Skin epidermis (tissue), 12 donors: ENCODE data around the gene BRD9.
"Not testable (repeated sequence)": the region's sequence is repeated elsewhere in the genome, so short reads cannot be mapped to it uniquely, and the experiment has no call there.

Experiments
- H3K27ac ChIP-seq, 21 experiments: fragments of 200-600 bp; sonication (generic) in 11 of 21; one replicate each; pipeline ENCODE4 v1.5.0; 2020; ENCODE audit warnings: mild to moderate bottlenecking in 3 of 21, inconsistent platforms in 2 of 21, moderate library complexity in 2 of 21
- H3K4me3 ChIP-seq, 7 experiments: fragments of 200-600 bp; sonication (generic) in 2 of 7; one replicate each; pipeline ENCODE4 v1.5.0; 2020; ENCODE audit warnings: inconsistent platforms in 2 of 7, mild to moderate bottlenecking in 2 of 7, moderate library complexity in 1 of 7

The BRD9 gene

DNA sequence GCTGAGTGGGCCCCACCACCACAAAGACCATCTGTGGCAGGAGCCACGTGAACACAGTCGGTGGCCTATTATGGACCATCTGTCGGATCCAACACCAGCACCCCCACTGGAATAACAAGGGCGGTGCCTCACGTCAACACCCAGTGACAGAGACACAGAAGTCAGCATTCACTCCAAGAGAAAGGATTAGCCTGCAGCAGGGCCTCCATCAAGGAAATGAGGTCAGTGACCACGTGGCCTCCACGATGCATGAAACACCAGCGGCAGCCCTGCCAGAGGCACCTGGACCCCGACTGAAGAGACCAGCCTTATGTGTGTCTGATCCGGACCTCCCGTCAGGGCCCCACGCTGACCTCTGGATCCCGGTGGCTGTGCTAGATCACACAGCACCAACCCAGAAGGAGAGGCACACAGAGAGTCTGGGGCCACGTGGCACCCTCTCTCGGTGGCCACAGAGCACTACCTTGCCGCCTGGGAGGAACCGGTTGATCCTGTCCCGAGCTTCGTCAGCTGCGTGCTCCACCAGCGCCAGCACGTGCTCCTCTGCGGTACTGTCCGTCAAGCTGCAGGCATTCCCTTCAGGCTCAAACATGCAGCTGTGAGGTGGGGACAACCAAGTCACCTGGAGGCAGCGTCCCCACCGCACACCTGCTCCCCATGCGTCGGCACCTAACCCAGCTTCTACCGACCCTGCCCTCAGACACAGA is 9.0 kb downstream of the BRD9 start:
- no peak overlapping the region for H3K4me3 ChIP-seq
- H3K27ac ChIP-seq: no peak overlapping the region

DNA sequence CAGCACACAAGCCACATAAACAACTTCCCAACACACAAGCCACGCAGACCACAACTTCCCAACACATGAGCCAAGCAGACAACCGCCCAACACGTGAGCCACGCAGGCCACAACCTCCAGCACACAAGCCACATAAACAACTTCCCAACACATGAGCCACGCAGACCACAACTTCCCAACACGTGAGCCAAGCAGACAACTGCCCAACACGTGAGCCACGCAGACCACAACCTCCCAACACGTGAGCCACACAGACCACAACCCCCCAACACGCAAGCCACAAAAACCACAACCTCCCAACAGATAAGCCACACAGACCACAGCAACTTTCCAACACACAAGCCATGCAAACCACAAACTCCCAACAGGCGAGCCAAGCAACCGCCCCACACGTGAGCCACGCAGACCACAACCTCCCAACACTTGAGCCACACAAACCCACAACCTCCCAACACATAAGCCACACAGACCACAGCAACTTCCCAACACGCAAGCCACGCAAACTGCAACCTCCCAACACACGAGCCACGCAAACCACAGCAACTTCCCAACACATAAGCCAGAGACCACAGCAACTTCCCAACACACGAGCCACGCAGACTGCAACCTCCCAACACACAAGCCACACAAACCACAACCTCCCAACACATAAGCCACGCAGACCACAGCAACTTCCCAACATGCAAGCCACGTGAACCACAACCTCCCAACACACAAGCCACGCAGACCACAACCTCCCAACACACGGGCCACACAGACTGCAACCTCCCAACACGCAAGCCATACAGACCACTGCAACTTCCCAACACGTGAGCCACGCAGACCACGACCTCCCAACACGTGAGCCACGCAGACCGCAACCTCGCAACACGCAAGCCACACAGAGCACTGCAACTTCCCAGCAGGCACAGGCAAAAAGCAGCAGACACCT is 10.1 kb downstream of the BRD9 start:
- H3K27ac ChIP-seq: no peak overlapping the region
- no peak overlapping the region for H3K4me3 ChIP-seq

DNA sequence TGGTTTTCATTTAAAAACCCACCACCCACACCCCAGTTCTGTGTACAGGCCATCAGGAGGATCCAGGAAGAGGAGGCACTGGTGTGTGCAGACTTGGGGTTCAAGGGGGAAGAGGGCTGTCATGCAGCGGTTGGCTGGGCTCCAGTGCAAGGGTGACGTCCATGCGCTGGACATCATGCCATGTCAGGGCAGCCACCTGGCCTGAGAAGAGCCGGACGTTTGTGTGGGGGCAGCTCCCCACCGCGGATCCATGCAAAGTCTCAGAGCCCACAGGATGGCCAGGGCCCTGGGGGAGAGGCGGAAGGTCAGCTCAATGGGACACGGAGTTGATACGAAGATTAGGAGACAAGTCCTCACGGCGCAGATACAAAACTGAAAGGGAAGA is 11.1 kb downstream of the BRD9 start:
- Histone ChIP-seq H3K4me3 (no peak overlapping the region), H3K27ac (no peak overlapping the region)

DNA sequence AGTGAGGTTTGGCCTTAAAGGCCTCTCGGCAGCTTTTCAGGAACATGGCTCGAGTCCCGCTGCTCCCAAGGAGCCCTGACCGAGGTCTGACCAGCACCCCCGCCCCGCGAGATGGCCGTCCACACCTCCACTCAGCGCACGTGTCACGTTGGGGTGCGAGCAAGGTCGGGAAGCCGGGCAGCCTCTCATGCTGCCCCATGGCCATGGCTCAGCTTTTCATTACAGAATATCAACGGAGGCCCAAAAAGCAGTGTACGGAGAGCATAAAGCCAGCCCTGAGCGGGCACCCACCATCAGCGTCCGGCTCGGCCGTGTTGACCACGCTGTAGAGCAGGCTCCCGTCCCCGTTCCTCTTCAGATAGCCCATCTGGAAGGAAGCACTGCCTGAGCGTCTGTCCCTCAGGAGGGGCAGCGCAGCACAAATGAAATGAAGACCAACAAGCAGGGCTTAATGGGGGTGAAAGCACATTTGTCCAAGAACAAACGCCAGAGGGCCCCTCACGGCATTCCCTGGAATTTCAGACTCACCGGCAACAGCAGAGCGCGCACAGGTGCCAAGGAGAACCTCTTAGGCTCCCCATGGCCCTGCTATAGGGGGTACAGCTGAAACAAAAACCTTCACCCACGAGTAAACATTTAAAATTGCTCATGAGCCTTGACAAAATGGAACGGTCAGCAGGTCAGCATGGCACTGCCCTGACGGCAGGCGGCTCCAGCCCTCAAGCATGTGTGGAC is 11.6 kb downstream of the BRD9 start:
- no peak overlapping the region for H3K4me3 ChIP-seq
- no peak overlapping the region for H3K27ac ChIP-seq

DNA sequence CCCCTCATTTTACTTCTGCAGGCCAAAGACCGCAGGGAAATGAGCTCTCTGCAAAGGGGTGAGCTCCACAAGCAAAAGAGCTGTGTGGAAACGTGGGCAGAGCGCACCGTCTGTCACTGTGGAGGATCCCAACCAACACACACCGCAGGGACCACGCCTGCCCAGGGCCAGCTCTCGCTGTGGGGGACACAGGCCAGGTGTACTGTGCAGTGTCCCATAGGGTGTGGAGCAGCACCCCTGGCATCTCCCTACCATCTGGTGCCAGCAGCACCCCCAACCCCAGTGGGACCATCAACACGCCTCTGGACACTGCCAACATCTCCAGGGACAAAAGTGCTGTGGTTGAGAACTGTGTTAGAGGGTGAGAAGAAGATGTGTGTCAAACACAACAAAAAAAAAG is 13.9 kb downstream of the BRD9 start:
- not testable (repeated sequence) for H3K27ac ChIP-seq, H3K4me3 ChIP-seq

DNA sequence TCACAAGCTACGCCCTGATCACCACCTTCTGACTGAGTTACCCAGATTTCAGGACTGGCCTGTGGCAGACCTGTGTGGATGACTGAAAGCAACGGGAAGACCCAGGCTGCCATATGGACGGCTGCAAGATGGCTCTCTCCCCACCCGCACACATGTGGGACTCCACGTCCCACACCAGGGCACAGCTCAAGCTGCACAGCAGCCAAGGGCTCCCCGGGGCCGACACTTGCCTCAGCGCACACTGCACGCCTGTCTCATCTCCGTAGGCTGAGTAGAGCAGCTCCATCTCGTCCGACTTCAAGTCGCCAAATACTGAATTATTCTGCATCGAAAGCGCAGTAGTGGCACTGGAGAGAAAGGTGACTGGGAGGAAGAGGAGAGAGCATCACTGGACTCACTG is 14.5 kb downstream of the BRD9 start:
- H3K27ac ChIP-seq: no peak overlapping the region
- H3K4me3 ChIP-seq: no peak overlapping the region

DNA sequence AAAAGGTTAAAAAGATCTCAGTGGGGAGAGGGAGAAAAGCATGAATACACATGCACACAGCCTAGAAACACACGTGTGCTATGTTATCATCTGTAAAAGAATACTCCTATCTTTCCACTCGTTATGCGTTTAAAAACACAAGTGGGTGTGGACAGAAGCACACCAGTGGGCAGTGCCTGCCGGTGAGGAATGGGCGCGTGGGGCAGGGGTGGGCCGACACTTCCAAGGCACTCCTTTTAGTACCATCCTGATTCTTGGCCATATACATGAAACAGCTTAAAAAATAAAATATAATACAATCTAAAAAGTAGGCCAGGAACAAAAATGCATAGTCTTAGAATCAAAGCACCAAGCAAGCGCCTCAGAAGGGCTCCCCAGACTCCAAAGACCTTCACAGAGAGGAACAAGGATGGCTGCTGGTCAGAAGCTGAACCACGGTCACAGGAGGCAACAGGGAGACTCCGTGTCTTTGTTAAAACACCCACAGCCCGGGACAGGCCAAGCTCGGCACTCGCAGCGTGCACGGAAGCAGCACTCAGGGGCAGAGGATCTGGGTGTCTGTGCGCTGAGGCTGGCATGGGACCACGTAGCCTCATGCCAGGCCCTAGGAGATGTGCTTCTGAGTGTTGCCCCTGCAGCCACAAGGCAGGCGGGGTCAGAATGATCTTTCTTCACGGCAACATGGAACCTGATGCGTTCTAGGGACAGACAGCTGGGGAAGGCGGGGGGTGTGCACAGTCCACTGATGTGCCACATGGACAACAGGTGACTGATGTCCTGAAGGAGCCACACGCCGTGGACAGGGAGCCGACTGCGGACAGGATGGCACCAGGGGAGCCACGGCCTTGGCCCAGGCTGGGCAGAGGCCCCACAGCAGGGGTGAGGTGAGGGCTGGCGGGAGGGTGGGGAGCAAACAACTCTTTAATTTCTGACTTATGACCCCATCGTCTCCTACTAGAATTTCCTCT is 15.9 kb downstream of the BRD9 start:
- Histone ChIP-seq H3K4me3 (no peak overlapping the region), H3K27ac (no peak overlapping the region)

DNA sequence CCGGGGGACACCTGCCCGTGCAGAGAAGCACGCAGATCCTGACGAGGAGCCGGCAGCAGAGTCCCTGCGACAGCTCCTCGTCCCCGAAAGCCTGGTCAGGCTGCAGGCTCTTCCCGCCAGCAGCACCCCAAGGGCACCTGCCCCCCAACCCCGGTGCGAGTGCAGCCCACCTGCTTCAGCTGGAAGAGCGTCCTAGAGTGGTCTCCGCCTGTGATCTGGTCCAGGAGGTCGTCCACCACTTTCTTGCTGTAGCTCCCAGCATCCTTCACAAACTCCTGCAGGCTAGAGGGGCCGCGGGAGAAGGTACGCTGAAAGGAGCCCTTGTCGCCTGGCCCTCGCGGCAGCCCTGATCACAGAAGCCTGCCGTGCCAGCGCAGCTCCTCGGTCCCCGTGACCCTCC is 16.7 kb downstream of the BRD9 start:
- Histone ChIP-seq H3K27ac (no peak overlapping the region), H3K4me3 (no peak overlapping the region)

DNA sequence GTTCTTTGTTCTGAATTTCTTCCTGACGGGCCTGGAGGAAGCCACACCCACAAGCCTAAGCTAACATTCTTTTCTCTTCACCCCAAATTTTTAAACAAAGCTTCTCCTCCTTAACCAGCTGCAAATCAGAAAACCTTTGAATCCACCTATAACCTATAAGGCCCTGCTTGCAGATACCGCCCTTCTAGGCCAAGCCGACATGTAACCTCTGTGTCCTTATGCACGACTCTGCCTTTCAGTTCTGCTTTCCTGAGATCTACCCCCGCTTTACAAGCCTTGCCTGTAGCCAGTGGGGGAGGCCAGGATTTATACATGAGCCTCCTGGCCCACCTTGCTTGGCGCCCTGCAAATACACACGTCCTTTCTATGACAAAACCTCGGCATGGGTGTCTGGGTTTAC is 19.3 kb downstream of the BRD9 start:
- Histone ChIP-seq H3K27ac (no peak overlapping the region), H3K4me3 (no peak overlapping the region)

DNA sequence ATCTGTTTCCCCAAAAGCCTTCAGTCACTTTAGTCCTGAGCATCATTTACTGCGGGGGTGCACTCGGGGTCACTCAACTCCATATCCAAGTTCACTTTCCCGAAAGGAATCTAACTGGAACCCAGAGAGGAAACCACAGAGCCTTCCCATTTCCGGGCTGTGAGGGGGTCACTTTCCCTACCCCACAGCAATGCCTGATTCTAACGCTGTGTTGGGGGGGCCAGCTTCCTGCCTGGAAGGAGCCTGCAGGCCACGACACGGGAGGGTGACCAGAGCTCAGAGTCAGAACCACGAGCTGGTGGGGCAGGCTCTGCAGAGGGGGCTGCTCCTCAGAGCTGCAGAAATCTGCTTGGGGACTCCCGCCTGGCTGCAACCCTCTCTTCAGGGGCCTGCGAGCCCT is 20.3 kb downstream of the BRD9 start:
- Histone ChIP-seq H3K27ac (no peak overlapping the region), H3K4me3 (no peak overlapping the region)

DNA sequence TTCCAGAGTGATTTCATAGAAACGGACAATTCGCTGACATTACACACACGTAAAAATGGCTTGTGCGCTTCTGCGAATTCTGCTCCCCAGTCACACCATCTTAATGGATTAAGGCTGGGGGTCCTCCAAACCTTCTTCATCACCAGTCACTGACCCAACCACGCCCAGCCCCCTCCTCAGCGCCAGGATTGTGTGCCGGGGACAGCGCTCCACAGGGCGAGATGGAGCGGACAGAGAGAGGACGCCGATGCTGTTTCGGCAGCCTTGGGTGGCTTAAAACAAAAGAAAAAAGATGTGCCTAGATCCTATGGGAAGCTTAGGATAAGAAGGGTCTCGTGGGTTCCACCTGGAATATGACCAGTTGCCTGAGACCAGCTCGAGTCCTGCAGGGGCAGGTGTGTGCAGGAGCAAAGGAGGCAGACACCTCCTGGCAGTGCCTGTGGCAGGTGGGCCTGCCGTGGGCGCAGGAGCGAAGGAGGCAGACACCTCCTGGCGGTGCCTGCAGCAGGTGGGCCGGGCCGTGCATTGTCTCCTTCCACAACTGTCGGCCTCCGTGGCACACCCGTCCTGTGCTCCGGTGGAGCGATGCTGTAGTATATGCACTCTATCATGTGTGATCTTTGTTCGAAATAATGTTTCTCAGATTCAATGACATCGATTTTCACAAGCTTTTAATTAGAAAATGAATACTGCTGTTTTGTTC is 20.9 kb downstream of the BRD9 start:
- H3K27ac ChIP-seq: no peak overlapping the region
- no peak overlapping the region for H3K4me3 ChIP-seq

DNA sequence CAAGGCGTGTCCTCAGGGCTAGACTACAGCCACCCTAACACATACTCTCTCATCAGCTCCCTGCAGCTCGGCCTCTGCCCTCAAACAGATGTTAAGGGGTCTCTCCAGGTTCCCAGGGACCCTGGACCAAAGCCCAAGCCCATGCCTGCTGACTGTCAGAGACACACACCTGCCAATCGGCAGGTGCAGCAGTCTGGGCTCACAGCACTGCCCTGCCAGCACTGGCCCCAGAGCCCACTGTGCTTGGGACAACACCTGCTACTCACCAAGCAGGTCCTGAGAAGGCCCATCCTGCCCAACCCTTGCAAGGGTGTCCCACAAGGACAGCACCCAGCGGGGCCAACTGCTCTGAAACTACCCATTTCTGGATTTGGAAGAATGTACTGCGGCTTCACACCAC is 21.6 kb downstream of the BRD9 start:
- no peak overlapping the region for H3K4me3 ChIP-seq
- H3K27ac ChIP-seq: no peak overlapping the region

DNA sequence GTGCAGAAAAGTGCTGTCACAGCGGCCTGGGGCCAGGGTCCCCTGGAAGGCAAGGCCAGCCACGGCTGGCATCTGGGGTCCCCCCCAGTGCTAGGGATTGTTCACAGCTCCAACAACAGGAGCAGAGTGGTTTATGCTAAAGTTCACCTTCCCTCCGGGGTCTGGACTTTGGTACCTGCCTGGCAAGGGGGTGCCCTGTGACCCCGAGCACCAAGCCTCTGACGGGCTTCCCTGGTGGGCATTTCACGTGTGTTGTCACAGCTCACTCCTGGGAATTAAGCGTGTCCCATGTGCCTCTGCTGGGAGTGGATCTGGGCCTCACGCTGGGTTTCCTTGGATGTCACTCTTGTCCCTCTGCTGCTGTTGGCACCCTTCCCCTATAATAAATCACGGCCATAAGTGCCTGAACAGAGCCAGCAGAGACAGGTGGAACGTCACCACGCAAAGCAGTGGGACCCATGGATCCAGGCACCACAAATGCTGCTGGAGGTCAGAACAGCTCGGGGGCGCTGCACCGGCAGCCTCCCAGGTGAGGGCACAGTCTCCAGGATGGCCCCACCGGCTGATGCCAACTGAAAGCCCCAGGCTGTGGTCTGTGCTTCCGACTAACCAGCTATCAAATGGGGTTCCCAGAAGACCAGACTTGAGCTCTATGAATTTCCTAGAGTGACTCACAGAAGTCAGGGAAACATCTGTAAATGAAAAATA is 24.0 kb downstream of the BRD9 start:
- no peak overlapping the region for H3K27ac ChIP-seq

DNA sequence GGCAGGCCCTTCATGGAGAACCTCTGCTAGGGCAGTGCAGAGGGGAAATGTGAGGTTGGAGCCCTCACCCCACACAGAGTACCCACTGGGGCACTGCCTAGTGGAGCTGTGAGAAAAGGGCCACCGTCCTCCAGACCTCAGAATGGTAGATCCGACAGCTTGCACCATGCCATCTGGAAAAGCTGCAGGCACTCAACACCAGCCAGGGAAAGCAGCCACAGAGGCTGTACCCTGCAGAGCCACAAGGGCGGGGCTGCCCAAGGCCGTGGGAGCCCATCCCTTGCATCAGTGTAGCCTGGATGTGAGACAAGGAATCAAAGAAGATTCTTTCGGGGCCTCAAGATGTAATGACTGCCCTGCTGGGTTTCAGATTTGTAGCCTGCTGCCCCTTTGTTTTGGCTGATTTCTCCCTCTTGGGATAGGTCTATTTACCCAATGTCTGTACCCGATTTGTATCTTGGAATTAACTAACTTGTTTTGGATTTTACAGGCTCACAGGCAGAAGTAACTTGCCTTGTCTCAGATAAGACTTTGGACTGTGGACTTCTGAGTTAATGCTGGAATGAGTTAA is 25.2 kb downstream of the BRD9 start:
- Histone ChIP-seq H3K4me3 (no peak overlapping the region), H3K27ac (no peak overlapping the region)

More for the DNA sequence above, 24.0 kb downstream of the BRD9 start:
- H3K4me3 ChIP-seq: no peak overlapping the region

DNA sequence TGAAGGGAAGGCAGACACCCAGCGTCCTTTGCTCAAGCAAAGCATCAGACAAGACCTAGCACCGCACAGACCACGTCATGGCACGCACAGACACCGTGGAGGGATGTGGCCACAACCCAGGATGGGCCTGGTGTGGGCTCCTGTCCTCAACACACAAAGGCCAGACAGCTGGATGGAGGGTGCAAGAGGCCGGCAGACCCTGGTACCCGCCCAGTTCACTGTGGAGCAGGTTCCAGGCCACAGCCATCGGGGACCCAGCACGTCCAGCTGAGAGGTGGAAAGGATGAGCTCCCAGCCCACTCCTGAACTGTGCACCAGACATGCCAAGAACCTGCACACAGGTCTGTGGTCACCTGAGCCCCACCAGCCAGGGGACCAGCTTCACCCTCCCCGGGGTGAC is 26.8 kb downstream of the BRD9 start:
- no peak overlapping the region for H3K4me3 ChIP-seq

DNA sequence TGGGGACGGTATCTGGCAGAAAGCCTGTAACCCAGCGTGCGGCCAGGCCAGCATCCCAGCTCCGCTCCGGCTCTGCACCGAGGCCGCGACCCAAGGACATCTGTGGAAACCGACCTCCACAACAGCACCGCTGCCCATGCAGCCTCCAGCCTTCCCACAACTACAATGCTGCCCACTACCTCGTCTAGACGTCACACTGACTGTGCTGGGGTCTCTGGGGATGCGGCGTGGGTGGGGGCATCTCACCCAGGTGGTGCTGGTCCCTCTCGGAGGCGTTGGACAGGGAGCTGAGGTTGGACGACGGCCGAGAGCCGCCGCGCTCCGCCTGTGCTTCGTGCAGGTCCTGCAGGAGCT is 27.5 kb downstream of the BRD9 start:
- Histone ChIP-seq H3K27ac (no peak overlapping the region), H3K4me3 (no peak overlapping the region)

More for the DNA sequence above, 26.8 kb downstream of the BRD9 start:
- H3K27ac ChIP-seq: no peak overlapping the region

DNA sequence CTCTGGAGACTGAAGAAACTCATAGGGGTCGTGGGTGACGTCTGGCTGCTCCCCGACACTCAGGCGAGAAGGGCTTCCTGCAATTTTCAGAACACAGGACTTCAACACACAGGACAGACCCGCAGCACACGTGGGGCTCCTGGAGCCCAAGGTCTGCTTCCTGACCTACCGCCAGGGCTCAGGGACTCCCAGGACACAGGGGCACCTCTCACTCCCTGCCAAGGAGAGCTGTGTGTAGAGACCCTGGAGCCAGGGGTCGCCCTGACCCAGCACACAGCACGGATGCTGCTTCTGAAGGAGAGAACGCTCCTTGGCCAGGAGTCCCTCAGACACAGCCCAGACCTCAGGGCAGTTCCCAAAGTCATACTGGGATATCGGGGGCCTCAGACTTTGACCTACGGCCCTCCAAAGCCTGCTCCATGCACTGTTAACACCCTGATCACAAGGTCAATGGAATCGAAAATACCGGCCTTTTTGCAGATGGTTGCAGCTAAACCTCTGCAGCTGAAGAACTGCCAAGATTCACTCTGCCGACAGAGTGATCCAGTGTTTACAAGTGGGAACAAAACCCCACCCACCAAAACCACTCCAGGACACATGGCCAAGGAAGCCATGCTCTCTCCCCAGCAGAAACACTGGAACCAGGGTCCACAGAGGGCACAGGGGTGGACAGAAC is 28.0 kb downstream of the BRD9 start:
- no peak overlapping the region for H3K27ac ChIP-seq
- H3K4me3 ChIP-seq: no peak overlapping the region
